Measurements from ENCODE around the gene GCK. TPM values are rescaled to one million over a fixed set of nuclear protein-coding genes. Genes with fewer than 3 reads are reported as not detected.
A peak's percentile ranks its signal among the peaks of the same experiment; 100 is the strongest.

The GCK gene
- total and polyA plus RNA-seq, 12 donors, result 0.09 to 2.1 (median 0.50) TPM; not detected in 3

DNA sequence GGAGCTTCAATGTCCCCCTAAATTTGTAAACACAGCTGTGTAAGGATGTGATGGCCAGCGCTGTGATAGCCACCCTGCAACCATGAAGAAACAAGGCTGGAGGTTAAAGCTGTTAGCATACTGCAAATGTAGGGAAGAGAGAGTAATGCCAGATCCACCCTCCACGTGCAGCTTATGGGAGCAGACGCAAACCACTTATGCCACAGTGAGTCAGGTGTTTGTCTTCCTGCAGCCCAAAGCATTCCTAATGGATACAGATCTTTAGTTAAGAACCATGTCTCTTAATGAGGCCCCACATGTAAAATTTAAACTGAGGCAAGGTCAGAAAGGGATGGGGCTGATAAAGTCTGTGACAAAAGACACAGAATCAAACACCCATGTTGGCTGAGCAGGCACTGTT is 34.5 kb downstream of the GCK start:
- no peak overlapping the region for H3K27ac ChIP-seq
- H3K9me3 ChIP-seq (replicated peaks in 1 of 3), result no peaks in the 10 kb centered on the region
- TF ChIP-seq CTCF (IDR thresholded peaks at IDR 0.05), result no peak
- TF ChIP-seq POLR2A (IDR thresholded peaks at IDR 0.05), result no peak
- no peaks in the 10 kb centered on the region for H3K4me1 ChIP-seq (replicated peaks in 1 of 2)
- no peak for DNase-seq
- no peak overlapping the region for H3K4me3 ChIP-seq
- 70 to 92% (median 84%) methylated on average over 3 of the region's 3 CpGs for whole genome bisulfite sequencing, 4 donors
- H3K27me3 ChIP-seq, result no peaks in the 10 kb centered on the region
- H3K36me3 ChIP-seq (replicated peaks in 1 of 2), result no peaks in the 10 kb centered on the region
- intact Hi-C loops (cut with DNase I), result no loop called here

GRCh38 chr7:44153948-44154335 is 35.3 kb downstream of the GCK start:
- H3K9me3 ChIP-seq (replicated peaks in 1 of 3), result no peaks in the 10 kb centered on the region
- intact Hi-C loops (cut with DNase I), result no loop called here

DNA sequence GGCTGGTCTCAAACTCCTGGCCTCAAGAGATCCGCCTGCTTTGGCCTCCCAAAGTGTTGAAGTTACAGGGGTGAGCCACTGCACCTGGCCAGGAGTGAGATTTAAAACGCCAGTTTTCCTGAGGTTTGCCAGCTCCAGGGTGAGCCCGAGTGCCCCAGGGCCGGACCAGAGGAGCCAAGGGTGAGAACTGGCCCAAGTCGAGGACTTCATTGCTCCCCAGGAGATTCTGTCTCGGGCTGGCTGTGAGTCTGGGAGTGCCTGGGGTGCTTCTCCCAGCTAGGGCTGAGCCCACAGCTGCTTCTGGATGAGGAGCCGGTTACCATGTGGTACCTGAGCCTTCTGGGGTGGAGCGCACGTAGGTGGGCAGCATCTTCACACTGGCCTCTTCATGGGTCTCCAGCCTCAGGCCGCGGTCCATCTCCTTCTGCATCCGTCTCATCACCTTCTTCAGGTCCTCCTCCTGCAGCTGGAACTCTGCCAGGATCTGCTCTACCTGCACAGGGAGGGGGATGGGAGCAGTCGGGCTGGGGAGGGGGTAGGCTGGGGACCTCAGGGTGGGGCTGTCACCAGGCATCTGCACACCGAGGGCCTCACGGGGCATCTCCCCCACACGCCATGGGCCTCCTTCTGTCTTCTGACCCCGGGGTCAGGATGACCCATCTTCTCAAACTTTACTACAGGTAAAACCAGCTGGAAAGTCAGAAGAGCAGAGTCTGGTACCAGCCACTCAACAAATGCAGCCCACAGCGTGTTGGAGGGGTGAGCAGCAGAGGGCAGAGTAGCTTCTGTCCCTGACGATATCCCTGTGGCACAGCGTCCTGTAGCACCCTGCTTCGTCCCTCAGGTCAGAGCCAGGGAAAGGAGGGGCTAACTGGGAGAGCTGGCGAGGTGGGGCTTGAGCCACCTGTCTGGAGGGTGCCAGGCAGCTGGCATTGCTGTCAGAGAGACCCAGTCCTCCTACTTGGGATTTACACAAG is 36.0 kb downstream of the GCK start:
- Histone ChIP-seq H3K4me1 (replicated peaks in 1 of 2) (no peaks in the 10 kb centered on the region), H3K36me3 (replicated peaks in 1 of 2) (no peaks in the 10 kb centered on the region), H3K27me3 (no peaks in the 10 kb centered on the region), H3K9me3 (replicated peaks in 1 of 3) (no peaks in the 10 kb centered on the region), H3K27ac (no peak overlapping the region), H3K4me3 (no peak overlapping the region)
- 83 to 90% (median 86%) methylated on average over 9 to 22 of the region's 22 CpGs for WGBS, 4 donors
- DNase-seq, result peak in 1 of 7 donors; percentile 12
- no peak for TF ChIP-seq POLR2A (IDR thresholded peaks at IDR 0.05)
- TF ChIP-seq CTCF (IDR thresholded peaks at IDR 0.05), result no peak
- intact Hi-C loops (cut with DNase I), result no loop called here

More at GRCh38 chr7:44153948-44154335, 35.3 kb downstream of the GCK start:
- no peaks in the 10 kb centered on the region for H3K4me1 ChIP-seq (replicated peaks in 1 of 2)
- no peak overlapping the region for H3K4me3 ChIP-seq
- no peak overlapping the region for H3K27ac ChIP-seq
- 82 to 92% (median 87%) methylated on average over 4 to 5 of the region's 5 CpGs for WGBS, 4 donors
- H3K36me3 ChIP-seq (replicated peaks in 1 of 2), result no peaks in the 10 kb centered on the region
- DNase-seq, result peak in 1 of 7 donors; percentile 5
- no peak for TF ChIP-seq POLR2A (IDR thresholded peaks at IDR 0.05)
- no peak for TF ChIP-seq CTCF (IDR thresholded peaks at IDR 0.05)
- no peaks in the 10 kb centered on the region for H3K27me3 ChIP-seq

- H3K4me1 ChIP-seq (replicated peaks in 1 of 2), result no peaks in the 10 kb centered on the region
- DNase-seq, result peak in 1 of 7 donors; percentile 12
- H3K4me3 ChIP-seq, result no peak overlapping the region
- no peak for TF ChIP-seq CTCF (IDR thresholded peaks at IDR 0.05)
- no peak for TF ChIP-seq POLR2A (IDR thresholded peaks at IDR 0.05)
- no peaks in the 10 kb centered on the region for H3K9me3 ChIP-seq (replicated peaks in 1 of 3)
- H3K27me3 ChIP-seq, result no peaks in the 10 kb centered on the region
- WGBS, 4 donors, result 92 to 97% (median 93%) methylated on average over 7 to 9 of the region's 9 CpGs
- intact Hi-C loops (cut with DNase I), result no loop called here
- no peak overlapping the region for H3K27ac ChIP-seq
- H3K36me3 ChIP-seq (replicated peaks in 1 of 2), result no peaks in the 10 kb centered on the region
Measured at GRCh38 chr7:44151956-44152355, 37.3 kb downstream of the GCK start.

All from adrenal gland (tissue), 12 donors.